ENCODE results near the gene IRX2. TPM values are rescaled to one million over a fixed set of nuclear protein-coding genes. Genes with fewer than 3 reads are reported as not detected.

The IRX2 gene
- total and polyA plus RNA-seq, 2 of the 8 experiments (the other 6 are each of a cell fraction or from before 2014, with no cell fraction given), result 23.4 to 40.4 TPM

DNA sequence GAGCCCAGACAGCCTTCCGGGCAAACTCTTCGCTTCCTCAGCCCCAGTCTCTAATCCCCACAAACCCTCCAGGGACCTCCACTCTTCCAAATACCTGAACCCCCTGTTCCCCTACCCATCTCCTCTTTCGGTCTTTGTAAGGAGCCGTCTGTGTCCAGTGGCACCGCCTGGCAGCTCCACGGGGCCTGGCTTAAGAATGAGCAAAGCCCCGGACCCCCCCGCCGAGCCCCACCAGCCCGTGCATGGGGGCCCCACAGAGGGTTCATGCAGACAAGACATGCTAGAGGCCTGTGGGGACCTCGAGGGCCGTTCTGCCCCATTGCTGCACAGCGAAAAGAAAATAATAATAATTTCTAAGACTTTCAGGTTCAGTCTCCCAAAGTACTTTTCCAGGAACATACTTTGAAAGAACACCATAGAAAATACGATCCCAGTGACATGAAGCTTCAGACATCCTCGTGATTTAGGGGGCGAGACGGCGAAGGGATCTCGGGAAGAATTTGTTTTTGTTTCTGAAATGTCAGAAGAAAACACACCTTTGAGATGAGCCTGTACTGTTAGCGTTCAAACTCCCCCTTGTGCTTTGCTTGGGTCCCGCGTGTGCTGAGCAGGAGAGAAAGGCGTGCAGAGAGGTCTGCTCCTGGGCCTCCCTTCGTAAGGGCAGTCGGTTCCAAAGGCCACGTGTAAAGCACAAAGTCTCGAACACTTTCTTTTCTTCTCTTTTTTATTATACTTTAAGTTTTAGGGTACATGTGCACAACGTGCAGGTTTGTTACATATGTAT, 49.2 kb downstream of the IRX2 start:
- H4K5ac ChIP-seq (ENCODE audit: insufficient read length, low read depth, low read length), result no peak overlapping the region
- no peaks in the 10 kb centered on the region for H3K79me2 ChIP-seq (ENCODE audit: control insufficient read depth in 1 of 2, insufficient read depth in 2 of 2, low read length in 2 of 2)
- H2BK15ac ChIP-seq (ENCODE audit: low read length), result no peak overlapping the region
- no peak overlapping the region for H3K23ac ChIP-seq (ENCODE audit: insufficient read length)
- H4K20me1 ChIP-seq (replicated peaks in 1 of 2; ENCODE audit: control insufficient read depth in 1 of 2, insufficient read depth in 2 of 2, low read length in 2 of 2), result no peaks in the 10 kb centered on the region
- no peaks in the 10 kb centered on the region for H3K36me3 ChIP-seq (ENCODE audit: control insufficient read depth in 2 of 4, insufficient read depth in 4 of 4, low read length in 3 of 4)
- H3K4me1 ChIP-seq (replicated peaks in 1 of 4; ENCODE audit: control insufficient read depth in 3 of 4, insufficient read depth in 4 of 4, low read length in 3 of 4), result no peaks in the 10 kb centered on the region
- H2BK20ac ChIP-seq (ENCODE audit: low read length), result no peak overlapping the region
- no peaks in the 10 kb centered on the region for H3K79me1 ChIP-seq (ENCODE audit: low read depth, low read length)
- POLR2A ChIA-PET (ENCODE audit: partially characterized antibody), result no interaction called here
- H2AFZ ChIP-seq (ENCODE audit: low read length), result no peak overlapping the region
- H3K9ac ChIP-seq (replicated peaks in 1 of 4; ENCODE audit: extremely low read depth in 1 of 4, low read depth in 3 of 4, low read length in 3 of 4), result no peak overlapping the region
- FAIRE-seq (no peak), DNase-seq (ENCODE audit: low read depth in 1 of 2, low spot score in 2 of 2) (no peak)
- H3K4ac ChIP-seq (replicated peaks; ENCODE audit: insufficient read length, low read depth, low read length), result no peak overlapping the region
- H3K23me2 ChIP-seq (ENCODE audit: low read depth, low read length), result peaks cover 3% of the 10 kb centered on the region; the same call in 1 of the 2 replicates
- CTCF ChIA-PET (ENCODE audit: partially characterized antibody), result interaction anchor here (0.6 to 1.7 kb wide), 11 partner anchors 8 to 137 kb away, joined by 3 to 9 read pairs (median 6); no protein-coding TSS in a partner anchor
- H2BK120ac ChIP-seq (replicated peaks; ENCODE audit: low read depth, low read length), result no peak overlapping the region
- no peak overlapping the region for H3K27ac ChIP-seq (ENCODE audit: low read depth, low read length)
- no peak for TF ChIP-seq KDM4A (IDR thresholded peaks at IDR 0.05; ENCODE audit: low read depth, low read length, severe bottlenecking)
- TF ChIP-seq, protein P1, sequence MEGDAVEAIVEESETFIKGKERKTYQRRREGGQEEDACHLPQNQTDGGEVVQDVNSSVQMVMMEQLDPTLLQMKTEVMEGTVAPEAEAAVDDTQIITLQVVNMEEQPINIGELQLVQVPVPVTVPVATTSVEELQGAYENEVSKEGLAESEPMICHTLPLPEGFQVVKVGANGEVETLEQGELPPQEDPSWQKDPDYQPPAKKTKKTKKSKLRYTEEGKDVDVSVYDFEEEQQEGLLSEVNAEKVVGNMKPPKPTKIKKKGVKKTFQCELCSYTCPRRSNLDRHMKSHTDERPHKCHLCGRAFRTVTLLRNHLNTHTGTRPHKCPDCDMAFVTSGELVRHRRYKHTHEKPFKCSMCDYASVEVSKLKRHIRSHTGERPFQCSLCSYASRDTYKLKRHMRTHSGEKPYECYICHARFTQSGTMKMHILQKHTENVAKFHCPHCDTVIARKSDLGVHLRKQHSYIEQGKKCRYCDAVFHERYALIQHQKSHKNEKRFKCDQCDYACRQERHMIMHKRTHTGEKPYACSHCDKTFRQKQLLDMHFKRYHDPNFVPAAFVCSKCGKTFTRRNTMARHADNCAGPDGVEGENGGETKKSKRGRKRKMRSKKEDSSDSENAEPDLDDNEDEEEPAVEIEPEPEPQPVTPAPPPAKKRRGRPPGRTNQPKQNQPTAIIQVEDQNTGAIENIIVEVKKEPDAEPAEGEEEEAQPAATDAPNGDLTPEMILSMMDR (IDR thresholded peaks at IDR 0.05; ENCODE audit: control extremely low read depth in 1 of 3, insufficient read depth in 1 of 3, low read depth in 1 of 3, low read length in 3 of 3), result peak in 2 of 3 experiments; percentile 3 to 12; a peak in 2 of 4 replicates
- H3K18ac ChIP-seq (ENCODE audit: extremely low read depth, low read length), result no peak overlapping the region
- 91% methylated on average over 21 of the region's 28 CpGs; no CpG with 5 or more reads in 1 of the 2 experiments for WGBS, 2 experiments (ENCODE audit: extremely low coverage in 1 of 2, insufficient coverage in 1 of 2, insufficient read length in 1 of 2, insufficient replicate concordance in 2 of 2, low coverage in 1 of 2, low lambda C conversion rate in 2 of 2, missing lambda C conversion rate in 1 of 2)
- H3K4me3 ChIP-seq (ENCODE audit: extremely low read depth in 1 of 4, insufficient read depth in 2 of 4, low read depth in 3 of 4, low read length in 4 of 4), result no peak overlapping the region
- no peak overlapping the region for H3K14ac ChIP-seq (ENCODE audit: insufficient read length)
- no peaks in the 10 kb centered on the region for H3K27me3 ChIP-seq (replicated peaks in 1 of 4; ENCODE audit: control insufficient read depth in 3 of 4, extremely low read depth in 1 of 4, insufficient read depth in 3 of 4, low read length in 3 of 4)
- H4K91ac ChIP-seq (replicated peaks; ENCODE audit: insufficient read length, low read length), result no peak overlapping the region
- H2BK5ac ChIP-seq (ENCODE audit: low read depth, low read length), result no peak overlapping the region
- peaks cover 0 to 2% of the 10 kb centered on the region in 2 experiments; a peak in 1 of 4 replicates for H3K9me3 ChIP-seq (ENCODE audit: insufficient read depth in 2 of 2, low read depth in 1 of 2, low read length in 1 of 2)
- H3K4me2 ChIP-seq (ENCODE audit: insufficient read depth in 1 of 2, low read depth in 2 of 2, low read length in 2 of 2), result no peak overlapping the region
- H2AK5ac ChIP-seq (ENCODE audit: low read depth, low read length), result no peak overlapping the region
- H2BK12ac ChIP-seq (ENCODE audit: low read depth, low read length), result no peak overlapping the region
- H3K56ac ChIP-seq (replicated peaks; ENCODE audit: insufficient read length, low read depth, low read length), result no peak overlapping the region
- H4K8ac ChIP-seq (ENCODE audit: extremely low read depth, insufficient read depth, low read length), result no peak overlapping the region
